ENCODE results near the gene BEND6. TPM values are rescaled to one million over a fixed set of nuclear protein-coding genes. Genes with fewer than 3 reads are reported as not detected.

The BEND6 gene
- total and polyA plus RNA-seq, 2 of the 8 experiments (the other 6 are each of a cell fraction or from before 2014, with no cell fraction given) = 0.71 to 2.1 TPM

- TF ChIP-seq CTCF (IDR thresholded peaks at IDR 0.05; ENCODE audit: control extremely low read depth in 1 of 3, insufficient read depth in 1 of 3, low read depth in 1 of 3, low read length in 3 of 3) = no peak
- no peak for TF ChIP-seq POU5F1 (IDR thresholded peaks at IDR 0.05; ENCODE audit: low read depth, low read length)
- TF ChIP-seq SIN3A (conservative IDR thresholded peaks at IDR 0.05 in 1 of 2, IDR thresholded peaks at IDR 0.05 in 1 of 2; ENCODE audit: low read depth in 1 of 2, low read length in 2 of 2) = no peak
- no peak for TF ChIP-seq YY1 (IDR thresholded peaks at IDR 0.05; ENCODE audit: low read depth, low read length)
- no peak for TF ChIP-seq RNF2 (IDR thresholded peaks at IDR 0.05; ENCODE audit: borderline replicate concordance, low read depth, low read length, missing control alignments, poor library complexity, severe bottlenecking)
- TF ChIP-seq ZNF274 (IDR thresholded peaks at IDR 0.05; ENCODE audit: borderline replicate concordance, extremely low read depth, low read length) = no peak
These were observed 41.4 kb upstream of the BEND6 start (continued) for GRCh38 chr6:56913285-56914074.
